Keratinocyte (primary cell): ENCODE results near the gene TIGD6.

Source experiments
- CTCF ChIP-seq, 3 experiments: IDR thresholded peaks in 1 of 3; conservative IDR thresholded peaks in 1 of 3; optimal IDR thresholded peaks in 1 of 3; 2 replicates in 2 of 3; 3 replicates in 1 of 3; pipeline versions ENCODE3 to v1.5.1; 2011; ENCODE audit warnings: low read length in 3 of 3, mild to moderate bottlenecking in 3 of 3, moderate library complexity in 2 of 3, control low read depth in 1 of 3, inconsistent platforms in 1 of 3; ENCODE audit not compliant: insufficient read depth in 2 of 3; ENCODE audit errors: extremely low read depth in 1 of 3
- EZH2 ChIP-seq: IDR thresholded peaks from one replicate; pipeline ENCODE4 v1.6.1; 2012; ENCODE audit warnings: inconsistent platforms, mild to moderate bottlenecking, low read length, moderate library complexity

- TF ChIP-seq CTCF (optimal IDR thresholded peaks at IDR 0.05 in 1 of 3, IDR thresholded peaks at IDR 0.05 in 1 of 3, conservative IDR thresholded peaks at IDR 0.05 in 1 of 3; ENCODE audit: extremely low read depth in 1 of 3, insufficient read depth in 2 of 3, low read length in 3 of 3) (no peak), EZH2 (no peak)
Measured at GRCh38 chr5:149975409-149975808, 25.0 kb downstream of the TIGD6 start.
